Hematopoietic multipotent progenitor cell (in vitro differentiated cells): ENCODE results near the gene GALM. TPM values are rescaled to one million over a fixed set of nuclear protein-coding genes. Genes with fewer than 3 reads are reported as not detected.
"Not testable (repeated sequence)": the region's sequence is repeated elsewhere in the genome, so short reads cannot be mapped to it uniquely, and the experiment has no call there.

Experiments
- DNase-seq, 3 donors: peaks; one replicate each; pipeline ENCODE4 v3.0.0-alpha.2; 2011 to 2015; ENCODE audit warnings: low read depth in 2 of 3, low spot score in 2 of 3
- total RNA-seq: library from RNA; depleted of rRNA; stranded (reverse); fragments of >200 nt; gene quantifications from one replicate; pipeline ENCODE4 v1.2.3, GENCODE V29; 2012

Gene GALM
- total RNA-seq, 1 donor, result 6.2 TPM

- DNase-seq, result no peak
Observed at GRCh38 chr2:38708900-38709566, 43.1 kb downstream of the GALM start.

- DNase-seq, result no peak
Observed at GRCh38 chr2:38709567-38710194, 43.8 kb downstream of the GALM start.

- DNase-seq, result no peak
Observed at GRCh38 chr2:38711558-38711957, 45.6 kb downstream of the GALM start.

- no peak for DNase-seq
Observed at GRCh38 chr2:38712413-38712812, 46.5 kb downstream of the GALM start.

GRCh38 chr2:38712871-38713270, 47.0 kb downstream of the GALM start:
- no peak for DNase-seq

GRCh38 chr2:38713338-38713737, 47.4 kb downstream of the GALM start:
- DNase-seq, result peak in 1 of 3 donors; percentile 10

GRCh38 chr2:38714941-38715340, 49.0 kb downstream of the GALM start:
- DNase-seq, result not testable (repeated sequence)

GRCh38 chr2:38716185-38716584, 50.3 kb downstream of the GALM start:
- DNase-seq, result no peak

- no peak for DNase-seq
Observed at GRCh38 chr2:38718601-38719000, 52.7 kb downstream of the GALM start.

- no peak for DNase-seq
Observed at GRCh38 chr2:38719706-38720105, 53.8 kb downstream of the GALM start.

- DNase-seq, result peak in 1 of 3 donors; percentile 40
Observed at GRCh38 chr2:38720613-38721241, 54.8 kb downstream of the GALM start.

GRCh38 chr2:38722271-38723061, 56.6 kb downstream of the GALM start:
- peak in 2 of 3 donors; percentile 48 to 55 for DNase-seq

- no peak for DNase-seq
Observed at GRCh38 chr2:38723173-38723572, 57.3 kb downstream of the GALM start.

GRCh38 chr2:38727661-38728060, 61.7 kb downstream of the GALM start:
- DNase-seq, result no peak

GRCh38 chr2:38728694-38729093, 62.8 kb downstream of the GALM start:
- no peak for DNase-seq

- no peak for DNase-seq
Observed at GRCh38 chr2:38731090-38731489, 65.2 kb downstream of the GALM start.

- no peak for DNase-seq
Observed at GRCh38 chr2:38731684-38732221, 65.8 kb downstream of the GALM start.

- no peak for DNase-seq
Observed at GRCh38 chr2:38733300-38733971, 67.5 kb downstream of the GALM start.

- no peak for DNase-seq
Observed at GRCh38 chr2:38734299-38735058, 68.6 kb downstream of the GALM start.

- DNase-seq, result no peak
Observed at GRCh38 chr2:38735999-38736320, 70.0 kb downstream of the GALM start.
